HL-60/S4 (cell line): ENCODE measurements around the gene SPTBN4.
"Not testable (repeated sequence)": the region's sequence is repeated elsewhere in the genome, so short reads cannot be mapped to it uniquely, and the experiment has no call there.

Experiments
- in situ Hi-C: fragments of 300-500 bp; cut with MboI; formaldehyde crosslinking; loops from 2 replicates; pipeline ENCODE4 v1.14.3; 2022; ENCODE audit warnings: low sequenced_read_pairs

SPTBN4 gene

DNA sequence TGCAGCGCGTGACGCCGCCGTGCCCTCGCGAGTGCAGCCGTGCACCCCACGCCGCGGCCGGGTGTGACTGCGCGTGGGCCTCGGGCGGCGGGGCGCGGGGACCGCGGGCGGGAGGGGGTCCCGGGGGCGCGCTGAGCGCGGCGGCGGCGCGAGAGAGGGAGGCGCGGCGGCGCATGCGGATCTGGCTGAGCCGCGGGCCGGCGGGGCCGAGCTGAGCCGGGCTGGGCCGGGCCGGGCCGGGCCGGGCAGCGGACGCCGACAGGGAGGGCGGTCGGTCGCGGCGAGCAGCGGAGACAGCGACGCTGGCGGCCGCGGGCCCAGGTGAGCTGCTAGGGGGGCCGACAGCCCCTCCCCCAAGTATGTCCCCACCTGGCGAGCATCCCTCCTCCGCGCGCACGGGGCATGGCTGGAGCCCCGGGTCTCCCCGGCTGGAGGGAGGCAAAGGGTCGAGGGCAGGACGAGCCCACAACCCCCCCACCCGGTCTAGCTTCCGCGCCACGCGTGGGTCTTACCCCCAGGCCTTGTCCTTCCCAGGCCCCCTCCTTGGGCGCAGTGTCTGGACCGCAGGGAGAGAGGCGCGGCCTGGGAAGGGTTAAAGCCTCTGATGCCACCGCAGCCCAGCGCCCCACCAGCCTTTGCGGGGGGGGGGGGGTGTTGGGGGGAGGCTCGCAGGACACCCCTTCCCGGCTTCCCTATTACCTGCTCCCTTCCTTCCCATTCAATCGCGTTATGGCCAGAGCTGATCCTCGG lies at the start of gene SPTBN4:
Gene SPTBN4 (plus strand): TSS at position 17 of the 750 bp plus-strand sequence. CDS start 5,621 bp downstream, outside the sequence.
- in situ Hi-C loops = no loop called here

DNA sequence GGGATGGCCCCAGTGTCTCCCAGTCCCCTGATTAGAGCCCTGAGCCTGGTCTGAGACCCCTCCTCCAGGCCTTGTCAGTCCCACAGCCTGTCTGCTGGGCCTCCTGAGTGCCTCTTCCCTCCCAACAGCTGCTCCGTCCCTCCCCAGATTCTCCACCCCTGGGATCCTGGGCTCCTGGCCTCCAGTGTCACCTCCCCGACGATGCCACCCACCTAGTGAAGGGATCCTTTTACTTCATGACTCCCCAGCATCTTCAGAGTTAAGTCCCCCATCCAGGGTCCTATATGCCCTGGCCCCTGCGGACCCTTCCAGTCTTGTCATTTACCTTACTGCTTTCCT lies 49.2 kb upstream of the SPTBN4 start:
- in situ Hi-C loops = no loop called here

GRCh38 chr19:40418040-40418439 lies 48.8 kb upstream of the SPTBN4 start:
- in situ Hi-C loops = no loop called here

- in situ Hi-C loops = no loop called here
Observed at GRCh38 chr19:40419066-40419612, 47.7 kb upstream of the SPTBN4 start.

- in situ Hi-C loops = no loop called here
Observed at GRCh38 chr19:40419780-40420179, 47.0 kb upstream of the SPTBN4 start.

DNA sequence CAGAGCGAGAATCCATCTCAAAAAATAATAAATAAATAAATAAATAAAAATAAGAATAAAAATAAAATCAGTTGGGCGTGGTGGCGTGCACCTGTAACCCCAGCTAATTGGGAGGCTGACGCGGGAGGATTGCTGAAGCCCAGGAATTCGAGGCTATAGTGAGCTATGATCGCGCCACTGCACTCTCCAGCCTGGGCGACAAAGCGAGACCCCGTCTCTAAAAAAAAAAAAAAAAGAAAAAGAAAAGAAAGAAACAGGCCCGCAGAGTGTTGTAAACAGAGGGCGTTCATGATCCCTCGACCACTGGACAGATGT lies 46.4 kb upstream of the SPTBN4 start:
- in situ Hi-C loops = no loop called here

DNA sequence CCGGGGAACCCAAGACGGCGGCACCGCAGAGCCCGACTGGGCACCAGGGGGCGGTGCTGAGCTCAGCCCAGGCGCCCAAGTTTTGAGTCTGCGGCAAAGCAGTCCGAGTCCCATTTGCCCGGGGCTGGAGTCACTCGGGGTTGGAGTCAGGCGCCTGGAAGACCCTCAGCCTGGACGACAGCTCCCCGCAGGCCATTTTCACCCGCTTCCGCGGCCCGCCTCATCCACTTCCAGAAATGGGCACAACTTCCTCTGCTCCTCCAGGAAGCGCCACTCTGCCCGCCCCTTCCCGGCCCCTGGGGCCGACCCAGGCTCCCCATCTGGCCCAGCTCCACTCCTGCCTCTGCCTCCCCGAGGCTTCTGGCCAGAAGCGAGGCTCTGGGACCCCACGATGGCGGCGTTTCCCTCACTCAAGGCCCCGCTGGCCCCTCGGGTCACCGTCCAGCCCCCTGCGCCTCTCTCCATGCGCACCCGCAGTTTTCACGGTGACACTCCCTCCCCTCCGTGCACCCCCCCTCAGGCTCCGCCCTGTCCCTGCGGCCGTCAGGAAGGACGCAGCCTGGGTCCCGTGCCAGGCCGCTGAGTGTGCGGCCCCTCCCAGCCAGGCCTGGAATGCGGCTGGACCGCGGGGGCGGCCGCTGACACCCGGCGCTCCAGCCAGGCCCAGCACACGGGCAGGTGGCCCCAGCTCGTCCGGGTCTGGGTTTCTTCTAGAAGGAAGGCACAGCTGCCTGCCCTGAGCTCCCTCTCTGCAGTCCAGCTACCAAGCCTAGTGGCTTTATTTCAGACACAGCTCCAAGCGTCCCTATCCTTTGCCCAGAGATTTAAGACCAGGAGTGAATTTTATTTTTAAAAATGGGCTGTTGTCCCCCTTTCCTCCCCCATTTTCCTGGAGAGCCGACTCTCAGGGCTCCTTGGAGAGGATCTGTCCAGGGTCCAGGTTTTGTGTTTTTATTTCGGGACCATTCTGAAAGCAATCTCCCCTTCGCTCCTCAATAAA lies 45.7 kb upstream of the SPTBN4 start:
- in situ Hi-C loops = no loop called here

GRCh38 chr19:40421993-40422747 lies 44.6 kb upstream of the SPTBN4 start:
- in situ Hi-C loops = no loop called here

- in situ Hi-C loops = no loop called here
Observed at GRCh38 chr19:40422748-40423566, 43.8 kb upstream of the SPTBN4 start.

DNA sequence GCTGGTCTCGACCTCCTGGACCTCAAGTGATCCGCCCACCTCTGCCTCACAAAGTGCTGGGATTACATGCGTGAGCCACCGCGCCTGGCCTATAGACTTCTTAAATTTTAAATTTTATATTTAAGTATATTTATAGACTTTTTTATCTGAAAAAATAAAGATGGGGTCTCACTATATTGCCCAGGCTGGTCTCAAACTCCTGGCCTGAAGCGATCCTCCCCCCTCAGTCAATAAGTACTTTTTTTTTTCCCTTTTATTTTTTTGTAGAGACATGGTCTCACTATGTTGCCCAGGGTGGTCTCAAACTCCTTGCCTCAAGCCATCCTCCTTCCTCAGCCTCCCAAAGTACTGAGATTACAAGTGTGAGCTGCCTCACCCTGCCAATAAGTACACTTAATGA lies 42.9 kb upstream of the SPTBN4 start:
- in situ Hi-C loops = no loop called here

GRCh38 chr19:40424637-40425449 lies 42.0 kb upstream of the SPTBN4 start:
- in situ Hi-C loops = no loop called here

DNA sequence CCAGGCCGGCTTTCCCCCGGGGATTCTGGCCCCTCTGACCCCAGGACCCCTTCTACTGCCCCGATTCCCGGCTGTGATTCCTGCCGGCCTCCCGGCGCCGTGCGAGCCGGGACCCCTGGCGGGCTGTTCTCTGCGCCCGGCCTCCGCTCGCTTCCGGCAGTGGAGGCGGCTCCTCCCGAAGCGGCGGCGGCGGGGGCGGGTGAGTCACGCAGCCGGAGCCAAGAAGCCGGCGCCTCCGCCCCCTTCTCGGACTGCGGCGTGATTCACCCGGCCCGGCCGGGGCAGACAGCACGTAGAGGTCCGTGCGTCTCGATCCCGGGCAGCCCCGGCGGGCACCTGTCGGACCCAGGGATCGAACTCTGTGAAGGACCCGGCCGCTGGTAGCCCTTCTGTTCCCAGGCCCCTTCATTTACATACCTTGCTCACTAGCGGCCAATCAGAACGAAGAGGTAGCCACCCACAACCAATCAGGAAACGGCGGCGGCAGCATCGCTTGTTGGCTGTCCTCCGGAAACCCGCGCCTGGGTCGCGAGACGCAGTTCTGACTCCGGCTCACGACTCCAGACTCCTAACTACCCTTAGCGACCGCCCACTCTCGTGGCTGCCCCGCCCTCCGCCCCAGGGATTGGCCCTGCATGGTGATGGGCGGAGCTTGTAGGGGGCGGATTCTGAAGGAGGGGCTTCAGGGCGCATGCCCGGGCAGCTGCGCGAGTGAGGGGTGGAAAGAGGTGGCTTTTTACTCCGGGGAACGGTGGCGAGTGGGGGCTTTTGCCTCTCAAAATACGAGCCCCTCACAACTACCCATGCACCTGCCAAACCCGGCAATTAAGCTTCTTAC lies 41.1 kb upstream of the SPTBN4 start, which contains the start of gene SERTAD1:
Gene SERTAD1 (minus strand): TSS at position 543 of the 838 bp plus-strand sequence. CDS start 2,446 bp downstream, outside the sequence.
- in situ Hi-C loops = no loop called here

- in situ Hi-C loops = not testable (repeated sequence)
Observed at GRCh38 chr19:40428197-40428596, 38.6 kb upstream of the SPTBN4 start.

DNA sequence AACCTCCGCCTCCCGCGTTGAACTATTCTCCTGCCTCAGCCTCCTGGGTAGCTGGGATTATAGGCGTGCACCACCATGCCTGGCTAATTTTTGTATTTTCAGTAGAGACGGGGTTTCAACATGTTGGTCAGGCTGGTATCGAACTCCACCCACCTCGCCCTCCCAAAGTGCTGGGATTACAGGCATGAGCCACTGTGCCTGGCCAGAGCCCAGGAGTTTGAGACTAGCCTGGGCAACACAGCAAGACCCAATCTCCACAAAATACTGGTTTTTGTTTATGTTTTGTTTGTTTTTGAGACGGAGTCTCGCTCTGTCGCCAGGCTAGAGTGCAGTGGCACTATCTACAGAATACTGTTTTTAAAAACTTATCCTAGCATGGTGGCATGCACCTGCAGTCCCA lies 36.6 kb upstream of the SPTBN4 start:
- in situ Hi-C loops = not testable (repeated sequence)

DNA sequence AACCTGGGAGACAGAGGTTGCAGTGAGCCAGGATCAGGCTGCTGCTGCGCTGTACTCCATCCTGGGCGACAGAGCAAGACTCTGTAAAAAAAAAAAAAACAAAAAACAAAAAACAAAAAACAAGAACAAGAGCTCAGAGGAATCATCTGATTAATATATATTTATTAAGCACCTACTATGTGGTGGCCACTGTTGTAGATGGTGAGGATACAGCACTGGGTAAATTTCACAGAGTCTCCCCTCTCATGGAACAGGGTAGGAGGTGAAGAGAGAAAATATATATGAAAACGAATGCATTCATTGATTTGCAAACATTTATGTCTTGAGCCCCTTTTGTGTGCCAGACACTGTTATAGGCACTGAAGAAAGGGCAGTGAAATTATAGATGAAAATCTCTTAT lies 35.1 kb upstream of the SPTBN4 start:
- in situ Hi-C loops = no loop called here

GRCh38 chr19:40432760-40433159 lies 34.0 kb upstream of the SPTBN4 start:
- in situ Hi-C loops = not testable (repeated sequence)

DNA sequence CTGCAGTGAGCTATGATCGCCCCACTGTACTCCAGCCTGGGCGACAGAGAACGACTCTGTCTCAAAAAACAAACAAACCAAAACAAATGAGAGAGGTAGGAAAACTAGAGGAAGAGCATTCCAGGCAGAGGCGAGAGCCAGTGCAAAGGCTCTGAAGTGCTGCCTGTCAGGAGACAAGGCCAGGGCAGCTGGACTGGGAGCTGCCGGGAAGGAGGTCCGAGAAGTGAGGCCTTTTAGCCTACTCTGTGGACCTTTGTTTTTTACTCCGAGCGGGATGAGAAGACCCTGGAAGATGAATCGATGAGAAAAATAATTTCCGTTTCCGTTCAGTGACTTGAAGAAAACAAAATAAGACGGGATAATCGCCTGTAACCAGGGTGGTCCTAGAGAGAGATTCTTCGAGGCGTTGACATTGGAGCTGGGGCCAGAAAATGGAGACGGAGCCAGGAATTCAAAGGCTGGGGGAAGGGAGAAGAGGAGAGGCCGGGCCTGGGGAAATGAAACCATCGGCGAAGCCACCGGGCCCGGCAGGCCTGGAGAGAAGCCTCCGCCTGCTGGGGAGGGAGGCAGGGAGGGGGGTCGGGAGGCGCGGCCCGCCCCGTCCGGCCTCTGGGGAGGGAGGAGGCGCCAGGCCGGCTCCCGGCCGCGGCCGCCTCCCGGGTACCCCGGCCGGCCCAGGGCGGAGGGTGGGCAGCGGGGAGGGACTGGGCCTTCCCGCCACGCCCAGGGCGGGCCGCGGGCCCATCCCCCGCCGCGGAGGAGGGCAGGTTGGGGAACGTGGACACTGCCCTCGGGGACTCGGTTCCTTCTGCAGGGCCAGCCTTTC lies 33.2 kb upstream of the SPTBN4 start:
- in situ Hi-C loops = no loop called here
